ENCODE measurements around the gene SCAMP5. TPM values are rescaled to one million over a fixed set of nuclear protein-coding genes. Genes with fewer than 3 reads are reported as not detected.

Gene SCAMP5
- total RNA-seq, 6 experiments from 2014 or later = 0.53 to 15.7 (median 7.7) TPM

GRCh38 chr15:75038231-75038630 is 42.9 kb downstream of the SCAMP5 start:
- TF ChIP-seq POLR2A (IDR thresholded peaks at IDR 0.05) = no peak
- TF ChIP-seq, protein P1, sequence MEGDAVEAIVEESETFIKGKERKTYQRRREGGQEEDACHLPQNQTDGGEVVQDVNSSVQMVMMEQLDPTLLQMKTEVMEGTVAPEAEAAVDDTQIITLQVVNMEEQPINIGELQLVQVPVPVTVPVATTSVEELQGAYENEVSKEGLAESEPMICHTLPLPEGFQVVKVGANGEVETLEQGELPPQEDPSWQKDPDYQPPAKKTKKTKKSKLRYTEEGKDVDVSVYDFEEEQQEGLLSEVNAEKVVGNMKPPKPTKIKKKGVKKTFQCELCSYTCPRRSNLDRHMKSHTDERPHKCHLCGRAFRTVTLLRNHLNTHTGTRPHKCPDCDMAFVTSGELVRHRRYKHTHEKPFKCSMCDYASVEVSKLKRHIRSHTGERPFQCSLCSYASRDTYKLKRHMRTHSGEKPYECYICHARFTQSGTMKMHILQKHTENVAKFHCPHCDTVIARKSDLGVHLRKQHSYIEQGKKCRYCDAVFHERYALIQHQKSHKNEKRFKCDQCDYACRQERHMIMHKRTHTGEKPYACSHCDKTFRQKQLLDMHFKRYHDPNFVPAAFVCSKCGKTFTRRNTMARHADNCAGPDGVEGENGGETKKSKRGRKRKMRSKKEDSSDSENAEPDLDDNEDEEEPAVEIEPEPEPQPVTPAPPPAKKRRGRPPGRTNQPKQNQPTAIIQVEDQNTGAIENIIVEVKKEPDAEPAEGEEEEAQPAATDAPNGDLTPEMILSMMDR (IDR thresholded peaks at IDR 0.05) = no peak
- Histone ChIP-seq H3K4me1 (peaks cover 0 to 7% (median 3%) of the 10 kb centered on the region in 4 donors), H3K4me3 (no peak overlapping the region), H3K9me3 (no peaks in the 10 kb centered on the region), H3K27ac (no peak overlapping the region), H3K27me3 (no peaks in the 10 kb centered on the region), H3K36me3 (no peaks in the 10 kb centered on the region)
- ATAC-seq (no peak), DNase-seq (no peak)
- intact Hi-C loops (cut with DNase I) = no loop called here
- 80% methylated on average over 3 of the region's 3 CpGs for WGBS (ENCODE audit: insufficient coverage, low coverage, low lambda C conversion rate, missing lambda C conversion rate)

GRCh38 chr15:75042730-75043508 is 47.6 kb downstream of the SCAMP5 start:
- Histone ChIP-seq H3K27ac (peak overlapping the region; percentile 32 to 83 (median 67)), H3K4me3 (no peak overlapping the region), H3K4me1 (peaks cover 0 to 39% (median 12%) of the 10 kb centered on the region in 4 donors), H3K27me3 (no peaks in the 10 kb centered on the region), H3K36me3 (no peaks in the 10 kb centered on the region), H3K9me3 (no peaks in the 10 kb centered on the region)
- WGBS (ENCODE audit: insufficient coverage, low coverage, low lambda C conversion rate, missing lambda C conversion rate) = 29% methylated on average over 2 of the region's 12 CpGs
- TF ChIP-seq, protein P1 (IDR thresholded peaks at IDR 0.05) = peak; percentile 40 to 55 (median 46)
- no peak for TF ChIP-seq POLR2A (IDR thresholded peaks at IDR 0.05)
- ATAC-seq (peak; percentile 62 to 69 (median 64)), DNase-seq (peak; percentile 80 to 90 (median 85))
- intact Hi-C loops (cut with DNase I) = no loop called here

DNA sequence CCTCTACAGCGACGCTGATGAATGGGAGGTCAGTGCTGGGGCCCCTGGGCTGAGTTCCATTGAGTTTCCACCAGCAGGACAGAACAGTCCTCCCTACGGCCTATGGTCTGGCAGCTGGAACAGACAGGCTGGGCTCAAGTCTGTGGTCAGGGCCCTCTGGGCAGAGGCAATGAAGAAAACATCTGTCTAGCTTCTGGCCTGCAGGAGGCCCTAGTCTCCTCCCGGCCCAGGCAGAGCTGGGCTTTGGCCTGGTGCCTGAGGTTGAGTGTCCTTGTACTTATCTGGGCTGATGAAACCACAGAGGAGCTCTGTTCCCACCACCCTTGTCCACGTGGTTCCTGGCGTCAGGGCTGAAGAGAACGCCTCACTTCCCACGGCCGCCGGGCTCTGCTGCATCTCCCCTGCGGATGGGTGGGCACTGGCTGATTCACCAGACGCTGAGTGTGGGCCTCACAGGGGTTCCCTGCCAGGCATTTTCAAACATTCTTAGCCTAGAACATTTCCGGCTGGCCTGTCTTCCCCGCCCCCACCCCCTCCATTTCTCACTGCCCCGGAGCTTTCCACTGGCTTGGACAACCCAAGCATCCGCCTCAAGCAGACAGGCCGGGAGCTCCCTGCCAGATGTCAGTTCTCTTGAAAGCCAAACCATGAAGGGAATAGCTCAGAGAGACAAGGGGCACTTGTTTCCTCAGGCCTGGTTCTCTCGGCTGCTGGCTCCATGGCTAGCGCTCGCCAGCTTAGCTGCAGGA is 48.3 kb downstream of the SCAMP5 start:
- TF ChIP-seq POLR2A (IDR thresholded peaks at IDR 0.05) = peak; percentile 12
- TF ChIP-seq, protein P1 (IDR thresholded peaks at IDR 0.05) = peak; percentile 33 to 49 (median 44)
- Histone ChIP-seq H3K9me3 (no peaks in the 10 kb centered on the region), H3K27ac (peak overlapping the region; percentile 63 to 83 (median 67)), H3K4me3 (peak overlapping the region in 1 of 3 donors; percentile 11), H3K27me3 (no peaks in the 10 kb centered on the region), H3K4me1 (peaks cover 0 to 39% (median 12%) of the 10 kb centered on the region in 4 donors), H3K36me3 (no peaks in the 10 kb centered on the region)
- ATAC-seq = peak; percentile 74 to 85 (median 82)
- intact Hi-C loops (cut with DNase I) = no loop called here
- 85% methylated on average over 2 of the region's 20 CpGs for WGBS (ENCODE audit: insufficient coverage, low coverage, low lambda C conversion rate, missing lambda C conversion rate)
- peak; percentile 93 to 94 (median 94) for DNase-seq

DNA sequence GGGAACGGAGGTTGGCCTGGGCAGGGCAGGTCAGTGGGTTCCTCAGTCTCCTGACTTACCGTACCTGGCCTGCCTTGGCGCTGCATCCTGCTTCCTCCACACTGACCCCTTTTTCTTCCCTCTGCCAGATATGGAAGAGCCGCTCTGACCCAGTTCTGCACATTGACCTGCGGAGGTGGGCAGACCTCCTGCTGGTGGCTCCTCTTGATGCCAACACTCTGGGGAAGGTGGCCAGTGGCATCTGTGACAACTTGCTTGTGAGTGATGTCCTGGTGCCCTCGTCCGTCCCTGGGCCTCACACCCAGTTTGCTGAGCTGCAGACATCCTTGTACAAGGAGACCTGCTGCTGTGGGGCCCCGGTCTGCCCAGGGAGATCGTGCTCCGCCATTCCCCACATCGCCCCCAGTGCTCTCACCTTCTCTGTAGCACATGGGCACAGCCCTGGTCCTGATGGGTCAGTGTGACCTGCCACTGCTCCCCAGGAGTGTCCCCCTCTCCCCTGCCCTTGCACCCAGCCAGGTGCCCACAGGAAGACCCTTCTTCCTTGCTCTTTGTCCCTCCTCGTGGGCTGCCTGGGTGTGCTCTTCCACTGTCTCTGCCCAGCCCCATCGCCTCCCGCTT is 49.0 kb downstream of the SCAMP5 start:
- H3K9me3 ChIP-seq = no peaks in the 10 kb centered on the region
- peaks cover 0 to 44% (median 12%) of the 10 kb centered on the region in 4 donors for H3K4me1 ChIP-seq
- H3K27me3 ChIP-seq = no peaks in the 10 kb centered on the region
- ATAC-seq = no peak
- DNase-seq = no peak
- peak overlapping the region; percentile 63 to 83 (median 67) for H3K27ac ChIP-seq
- no peaks in the 10 kb centered on the region for H3K36me3 ChIP-seq
- intact Hi-C loops (cut with DNase I) = no loop called here
- no peak overlapping the region for H3K4me3 ChIP-seq
- no peak for TF ChIP-seq POLR2A (IDR thresholded peaks at IDR 0.05)
- TF ChIP-seq, protein P1 (IDR thresholded peaks at IDR 0.05) = no peak
- WGBS (ENCODE audit: insufficient coverage, low coverage, low lambda C conversion rate, missing lambda C conversion rate) = 83% methylated on average over 5 of the region's 14 CpGs

Measured in right lobe of liver (tissue), 6 donors.